Left lung (tissue), 10 donors: ENCODE results near the gene RUFY3. TPM values are rescaled to one million over a fixed set of nuclear protein-coding genes. Genes with fewer than 3 reads are reported as not detected.

Experiments used
- ATAC-seq: fragments of 200-7000 bp; cut with Tn5 transposase; one replicate; pipeline ENCODE4 v1.9.1; 2020; ENCODE audit warnings: moderate library complexity
- DNase-seq, 4 donors: peaks; one replicate each; pipeline ENCODE4 v3.0.0-alpha.2; 2013 to 2020
- H3K27ac ChIP-seq, 2 donors: fragments of 200-600 bp; sonication (generic) in 1 of 2; one replicate each; pipeline versions ENCODE4 v1.5.0 to v1.8.0; 2020 to 2021
- H3K27me3 ChIP-seq, 2 donors: fragments of 200-600 bp; sonication (generic) in 1 of 2; one replicate each; pipeline versions ENCODE4 v1.5.0 to v1.8.0; 2020 to 2021
- H3K36me3 ChIP-seq, 2 donors: fragments of 200-600 bp; sonication (generic) in 1 of 2; one replicate each; pipeline versions ENCODE4 v1.5.0 to v1.8.0; 2020 to 2021
- H3K4me1 ChIP-seq, 2 donors: fragments of 200-600 bp; one replicate each; pipeline ENCODE4 v1.8.0; 2021
- H3K4me3 ChIP-seq, 2 donors: fragments of 200-600 bp; sonication (generic) in 1 of 2; one replicate each; pipeline versions ENCODE4 v1.5.0 to v1.8.0; 2020 to 2021; ENCODE audit warnings: mild to moderate bottlenecking in 1 of 2
- H3K9me3 ChIP-seq, 2 donors: fragments of 200-600 bp; sonication (generic) in 1 of 2; one replicate each; pipeline versions ENCODE4 v1.5.0 to v1.8.0; 2020 to 2021
- CTCF ChIP-seq, 2 donors: fragments of 200-600 bp; sonication (generic) in 1 of 2; IDR thresholded peaks; one replicate each; pipeline versions ENCODE4 v1.5.0 to v1.8.0; 2021; ENCODE audit warnings: antibody characterized with exemption in 2 of 2
- intact Hi-C, 2 donors: fragments of 100-400 bp; cut with DNase I; formaldehyde crosslinking; loops; one replicate each; pipeline versions ENCODE4 v1.11.2 to v1.14.2; 2022
- polyA plus RNA-seq, 6 donors: library from polyadenylated mRNA; unstranded; fragments of 120-200 nt; gene quantifications; one replicate each; pipeline ENCODE4 v1.2.1, GENCODE V29; 2013; ENCODE audit not compliant: insufficient read length in 6 of 6
- total RNA-seq, 2 donors: library from RNA; stranded (reverse); fragmentation: NEBNext Ultra II Directional; extraction: Animal tissue kit (Norgen Biotek cat#: 25700); gene quantifications; one replicate each; pipeline ENCODE4 v1.2.1, GENCODE V29; 2021
- donor health status: DM: no; HTN: yes; CAD: no.
- donor health status: DM: no; HTN: no; CAD: no.

RUFY3 gene
- total and polyA plus RNA-seq, 8 donors = 59.9 to 158 (median 140) TPM

- intact Hi-C loops = no loop called here
- no peak overlapping the region for H3K4me3 ChIP-seq
- peaks cover 0 to 87% of the 10 kb centered on the region in 2 donors for H3K36me3 ChIP-seq
- TF ChIP-seq CTCF (IDR thresholded peaks at IDR 0.05) = no peak
- H3K4me1 ChIP-seq = peaks cover 0 to 10% of the 10 kb centered on the region in 2 donors
- H3K9me3 ChIP-seq = no peaks in the 10 kb centered on the region
- no peak overlapping the region for H3K27ac ChIP-seq
- no peaks in the 10 kb centered on the region for H3K27me3 ChIP-seq
- DNase-seq (no peak), ATAC-seq (no peak)
These were observed 109.5 kb downstream of the RUFY3 start for GRCh38 chr4:70831293-70831692.

GRCh38 chr4:70833675-70834074, 111.9 kb downstream of the RUFY3 start:
- H3K27me3 ChIP-seq = no peaks in the 10 kb centered on the region
- H3K4me3 ChIP-seq = no peak overlapping the region
- DNase-seq = no peak
- H3K36me3 ChIP-seq = peaks cover 0 to 71% of the 10 kb centered on the region in 2 donors
- no peak overlapping the region for H3K27ac ChIP-seq
- no peak for TF ChIP-seq CTCF (IDR thresholded peaks at IDR 0.05)
- ATAC-seq = peak; percentile 48
- intact Hi-C loops = no loop called here
- peaks cover 4 to 34% of the 10 kb centered on the region in 2 donors for H3K4me1 ChIP-seq
- no peaks in the 10 kb centered on the region for H3K9me3 ChIP-seq

- Histone ChIP-seq H3K4me1 (peaks cover 4 to 35% of the 10 kb centered on the region in 2 donors), H3K4me3 (no peak overlapping the region), H3K27ac (no peak overlapping the region), H3K36me3 (peaks cover 0 to 47% of the 10 kb centered on the region in 2 donors), H3K27me3 (no peaks in the 10 kb centered on the region), H3K9me3 (no peaks in the 10 kb centered on the region)
- TF ChIP-seq CTCF (IDR thresholded peaks at IDR 0.05) = no peak
- DNase-seq (no peak), ATAC-seq (no peak)
- intact Hi-C loops = loop anchor here in 1 of 2 donors (5.0 kb wide), 1 partner anchor 144 kb away; no protein-coding TSS in a partner anchor
These were observed 114.3 kb downstream of the RUFY3 start for GRCh38 chr4:70836081-70836480.

GRCh38 chr4:70838204-70838603, 116.4 kb downstream of the RUFY3 start:
- no peak for ATAC-seq
- Histone ChIP-seq H3K4me1 (peaks cover 4 to 35% of the 10 kb centered on the region in 2 donors), H3K27ac (peak overlapping the region; percentile 93), H3K36me3 (peaks cover 0 to 26% of the 10 kb centered on the region in 2 donors), H3K27me3 (no peaks in the 10 kb centered on the region), H3K9me3 (no peaks in the 10 kb centered on the region), H3K4me3 (peak overlapping the region; percentile 83 to 84)
- no peak for TF ChIP-seq CTCF (IDR thresholded peaks at IDR 0.05)
- DNase-seq = peak in 2 of 4 donors; percentile 13 to 26
- intact Hi-C loops = loop anchor here in 1 of 2 donors (5.0 kb wide), 1 partner anchor 146 kb away; no protein-coding TSS in a partner anchor

- H3K4me1 ChIP-seq = peaks cover 4 to 31% of the 10 kb centered on the region in 2 donors
- no peaks in the 10 kb centered on the region for H3K27me3 ChIP-seq
- DNase-seq = peak; percentile 71 to 91 (median 76)
- H3K36me3 ChIP-seq = peaks cover 0 to 19% of the 10 kb centered on the region in 2 donors
- TF ChIP-seq CTCF (IDR thresholded peaks at IDR 0.05) = no peak
- peak; percentile 75 for ATAC-seq
- intact Hi-C loops = loop anchor here in 1 of 2 donors (5.0 kb wide), 1 partner anchor 147 kb away; no protein-coding TSS in a partner anchor
- H3K4me3 ChIP-seq = peak overlapping the region; percentile 83 to 84
- H3K9me3 ChIP-seq = no peaks in the 10 kb centered on the region
- peak overlapping the region; percentile 93 for H3K27ac ChIP-seq
These were observed 117.2 kb downstream of the RUFY3 start for GRCh38 chr4:70838666-70839588.
